NCI-H510A (cell line): ENCODE data around the gene LRRC14B.
"Not testable (repeated sequence)": the region's sequence is repeated elsewhere in the genome, so short reads cannot be mapped to it uniquely, and the experiment has no call there.

Source experiments
- DNase-seq: peaks from one replicate; lab custom pipeline; 2025; lab: John Stamatoyannopoulos, UW

The LRRC14B gene

GRCh38 chr5:160173-160510 is 31.2 kb upstream of the LRRC14B start:
- DNase-seq: no peak

- no peak for DNase-seq
These were observed 30.1 kb upstream of the LRRC14B start for GRCh38 chr5:160921-161802.

DNA sequence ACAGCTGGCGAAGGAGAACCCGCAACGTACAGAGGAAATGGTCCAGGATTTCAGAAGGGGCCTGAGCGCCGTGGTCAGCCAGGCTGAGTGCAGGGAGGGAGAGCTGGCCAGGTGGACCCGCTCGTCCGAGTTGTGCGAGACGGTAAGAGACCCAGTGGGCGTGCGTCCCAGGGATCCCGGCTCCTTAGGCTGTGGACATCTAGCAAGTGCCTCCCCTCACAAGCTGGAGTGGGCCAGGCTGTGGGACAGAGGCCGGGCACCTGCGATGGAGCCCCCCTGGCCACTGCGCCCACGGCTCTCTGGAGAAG is 29.5 kb upstream of the LRRC14B start:
- no peak for DNase-seq

DNA sequence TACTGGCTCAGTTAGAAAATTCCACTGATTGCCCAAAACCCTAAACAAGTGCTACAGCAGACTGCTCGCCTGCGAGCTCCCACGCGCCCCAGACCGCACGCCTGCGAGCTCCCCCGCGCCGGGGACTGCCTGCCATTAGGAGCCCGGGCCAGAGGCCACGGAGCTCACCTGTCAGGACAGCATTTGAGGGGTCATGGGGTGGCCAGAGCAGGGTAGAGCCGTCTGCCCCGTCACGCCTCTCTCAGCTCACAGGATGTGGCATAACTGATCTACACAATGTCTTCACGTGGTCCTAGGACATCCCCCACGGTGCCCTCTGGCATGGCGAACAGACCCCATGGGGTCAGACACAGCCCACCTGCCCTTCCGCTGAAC is 29.1 kb upstream of the LRRC14B start:
- DNase-seq: no peak

DNA sequence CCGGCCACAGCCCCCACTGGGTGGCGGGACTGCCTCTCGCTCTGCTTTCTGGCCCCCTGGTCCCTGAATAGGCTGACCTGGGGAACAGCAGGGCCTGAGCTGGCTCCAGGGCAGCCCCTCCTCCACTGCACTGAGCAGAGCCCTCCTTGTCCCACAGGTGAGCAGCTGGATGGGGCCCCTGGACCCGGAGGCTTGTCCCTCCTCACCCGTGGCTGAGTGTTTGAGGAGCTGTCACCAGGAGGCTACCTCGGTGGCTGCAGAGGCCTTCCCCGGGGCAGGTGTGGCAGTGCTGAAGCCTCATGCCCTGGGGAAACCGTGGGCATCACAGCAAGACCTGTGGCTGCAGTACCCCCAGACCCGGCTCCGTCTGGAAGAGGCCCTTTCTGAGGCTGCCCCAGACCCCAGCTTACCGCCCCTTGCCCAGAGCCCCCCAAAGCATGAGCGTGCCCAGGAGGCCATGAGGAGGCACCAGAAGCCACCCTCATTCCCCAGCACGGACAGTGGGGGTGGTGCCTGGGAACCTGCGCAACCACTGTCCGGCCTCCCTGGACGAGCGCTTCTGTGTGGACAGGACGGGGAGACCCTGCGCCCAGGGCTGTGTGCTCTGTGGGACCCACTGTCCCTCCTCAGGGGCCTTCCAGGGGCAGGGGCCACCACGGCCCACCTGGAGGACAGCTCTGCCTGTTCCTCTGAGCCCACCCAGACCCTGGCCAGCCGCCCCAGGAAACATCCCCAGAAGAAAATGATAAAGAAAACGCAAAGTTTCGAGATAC is 28.5 kb upstream of the LRRC14B start:
- no peak for DNase-seq

DNA sequence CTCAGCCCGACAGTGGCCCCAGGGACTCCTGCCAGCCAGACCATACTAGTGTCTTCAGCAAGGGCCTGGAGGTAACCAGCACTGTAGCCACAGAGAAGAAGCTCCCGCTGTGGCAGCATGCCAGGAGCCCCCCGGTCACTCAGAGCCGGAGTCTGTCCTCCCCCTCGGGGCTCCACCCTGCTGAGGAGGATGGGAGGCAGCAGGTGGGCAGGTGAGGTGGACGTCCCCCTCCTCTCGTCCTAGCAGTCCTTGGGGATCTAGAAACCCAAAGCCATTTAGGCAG is 28.0 kb upstream of the LRRC14B start:
- no peak for DNase-seq

DNA sequence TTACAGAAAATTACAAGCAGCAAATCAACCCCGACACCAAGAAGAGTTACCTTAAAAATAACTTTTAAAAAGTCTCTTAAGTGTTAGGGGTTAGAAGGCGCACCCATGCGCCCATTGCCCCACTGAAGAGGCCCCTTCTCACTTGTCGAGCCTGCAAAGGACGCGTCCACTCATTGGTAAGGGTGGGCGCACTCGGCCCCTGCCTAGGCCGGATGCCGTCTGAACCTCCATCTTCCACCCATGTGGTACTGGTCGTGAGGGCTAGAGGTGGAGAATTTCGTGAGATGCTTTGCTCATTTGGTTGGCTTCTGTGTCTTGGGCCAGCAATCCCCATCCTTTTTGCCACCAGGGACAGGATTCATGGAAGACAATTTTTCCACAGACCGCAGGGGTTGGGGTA is 27.5 kb upstream of the LRRC14B start:
- DNase-seq: no peak

DNA sequence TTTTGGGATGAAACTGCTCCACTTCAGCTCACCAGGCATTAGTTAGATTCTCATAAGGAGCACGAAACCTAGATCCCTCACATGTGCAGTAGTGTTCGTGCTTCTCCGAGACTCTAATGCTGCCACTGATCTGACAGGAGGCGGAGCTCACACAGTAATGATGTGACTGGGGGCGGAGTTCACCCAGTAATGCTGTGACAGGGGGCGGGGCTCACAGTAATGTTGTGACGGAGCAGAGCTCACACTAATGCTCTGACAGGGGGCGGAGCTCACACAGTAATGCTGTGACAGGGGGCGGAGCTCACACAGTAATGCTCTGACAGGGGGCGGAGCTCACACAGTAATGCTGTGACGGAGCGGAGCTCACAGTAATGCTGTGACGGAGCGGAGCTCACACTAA is 27.1 kb upstream of the LRRC14B start:
- DNase-seq: no peak

DNA sequence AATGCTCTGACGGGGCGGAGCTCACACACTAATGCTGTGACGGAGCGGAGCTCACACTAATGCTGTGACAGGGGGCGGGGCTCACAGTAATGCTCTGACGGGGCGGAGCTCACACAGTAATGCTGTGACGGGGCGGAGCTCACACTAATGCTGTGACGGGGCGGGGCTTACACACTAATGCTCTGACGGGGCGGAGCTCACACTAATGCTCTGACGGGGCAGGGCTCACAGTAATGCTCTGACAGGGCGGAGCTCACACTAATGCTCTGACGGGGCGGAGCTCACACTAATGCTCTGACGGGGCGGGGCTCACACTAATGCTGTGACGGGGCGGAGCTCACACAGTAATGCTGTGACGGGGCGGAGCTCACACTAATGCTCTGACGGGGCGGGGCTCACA is 26.5 kb upstream of the LRRC14B start:
- not testable (repeated sequence) for DNase-seq

DNA sequence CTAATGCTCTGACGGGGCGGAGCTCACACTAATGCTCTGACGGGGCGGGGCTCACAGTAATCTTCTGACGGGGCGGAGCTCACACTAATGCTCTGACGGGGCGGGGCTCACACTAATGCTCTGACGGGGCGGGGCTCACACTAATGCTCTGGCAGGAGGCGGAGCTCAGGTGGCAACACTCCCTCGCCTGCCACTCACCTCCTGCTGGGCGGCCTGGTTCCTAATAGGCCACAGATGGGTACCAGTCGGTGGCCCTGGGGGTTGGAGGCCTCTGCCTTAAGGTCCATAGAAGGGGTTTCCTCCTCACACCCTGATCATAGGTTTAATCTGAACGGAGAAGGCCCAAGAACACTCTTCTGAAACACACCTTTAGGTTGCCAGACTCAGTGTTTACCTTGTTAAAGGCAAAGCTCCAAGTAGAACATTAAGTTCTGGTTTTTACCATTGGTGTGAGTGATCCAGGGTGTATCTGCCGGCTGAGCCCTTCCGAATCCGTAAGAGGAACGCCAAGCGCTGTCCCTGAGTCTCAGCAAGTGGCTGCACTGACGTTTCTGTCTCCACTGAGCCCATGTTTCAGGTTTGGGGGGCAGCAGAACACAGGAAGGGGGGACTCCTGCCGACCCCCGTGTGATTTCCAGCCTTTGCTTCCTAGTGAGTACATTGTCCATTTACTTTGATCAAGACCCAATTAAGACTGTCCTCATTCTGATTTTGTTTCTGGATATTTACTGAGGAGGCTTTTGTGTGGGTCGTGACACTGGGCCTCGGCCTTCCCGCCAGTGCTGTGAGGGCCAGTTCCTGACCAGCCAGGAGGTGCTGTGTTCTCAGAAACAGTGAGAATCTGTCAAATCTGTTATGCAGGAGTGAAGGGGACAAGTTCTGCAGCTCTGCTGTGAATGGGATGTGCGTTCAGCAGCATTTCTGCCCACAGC is 24.6 kb upstream of the LRRC14B start:
- DNase-seq: no peak

DNA sequence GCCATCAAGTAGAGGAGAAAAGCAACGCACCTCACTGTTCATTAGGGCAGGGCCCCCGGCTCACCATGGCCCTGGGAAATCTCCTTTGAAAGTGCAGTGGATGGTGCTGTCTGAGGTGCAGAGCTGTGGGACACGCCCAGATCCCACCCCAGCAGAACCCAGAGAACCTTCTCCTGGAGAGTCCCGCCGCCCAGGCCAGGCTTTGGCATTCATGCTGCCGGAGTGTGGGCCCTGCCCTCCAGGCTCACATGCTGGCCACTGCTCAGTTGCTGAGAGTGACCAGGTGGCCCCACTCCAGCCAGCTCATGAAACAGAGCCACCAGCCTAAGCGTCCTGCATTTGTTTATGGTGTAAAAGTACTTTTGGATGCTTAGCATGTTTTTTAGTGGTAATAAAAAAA is 23.8 kb upstream of the LRRC14B start:
- DNase-seq: no peak

DNA sequence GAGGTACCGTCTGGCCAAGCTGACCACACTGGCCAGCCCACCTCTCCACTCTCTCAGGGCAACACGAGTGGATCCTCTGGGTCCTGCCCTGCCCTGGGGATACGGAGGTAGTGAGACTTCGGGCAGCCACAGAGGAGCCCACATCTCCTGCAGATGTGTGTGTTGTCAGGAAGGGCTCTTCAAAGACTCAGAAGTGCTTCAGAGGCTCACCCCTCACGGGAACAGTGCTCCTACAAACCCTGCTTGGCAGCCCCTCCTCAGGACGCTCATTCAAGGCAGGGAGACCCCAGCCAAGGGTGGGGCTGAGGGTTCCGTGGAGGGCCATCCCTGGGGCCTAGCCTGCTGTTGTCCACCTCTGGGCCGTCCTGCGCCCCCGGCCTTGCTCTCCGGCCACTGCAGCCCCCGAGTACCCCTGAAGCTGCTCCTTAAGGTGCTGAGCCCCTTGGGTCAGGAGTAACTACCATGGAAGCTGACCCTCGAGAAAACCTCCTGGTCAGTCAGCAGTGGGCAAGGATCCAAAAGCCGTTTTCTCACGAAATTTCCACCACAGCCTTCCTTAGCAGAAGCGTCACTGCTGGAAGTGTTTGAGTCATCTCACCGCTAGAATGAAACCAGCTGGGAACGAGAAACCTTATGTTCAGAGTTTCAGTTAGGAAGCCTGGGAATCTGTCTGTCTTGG is 23.2 kb upstream of the LRRC14B start:
- DNase-seq: no peak

GRCh38 chr5:169071-169727 is 22.1 kb upstream of the LRRC14B start:
- DNase-seq: no peak

GRCh38 chr5:169728-170094 is 21.6 kb upstream of the LRRC14B start:
- DNase-seq: no peak

DNA sequence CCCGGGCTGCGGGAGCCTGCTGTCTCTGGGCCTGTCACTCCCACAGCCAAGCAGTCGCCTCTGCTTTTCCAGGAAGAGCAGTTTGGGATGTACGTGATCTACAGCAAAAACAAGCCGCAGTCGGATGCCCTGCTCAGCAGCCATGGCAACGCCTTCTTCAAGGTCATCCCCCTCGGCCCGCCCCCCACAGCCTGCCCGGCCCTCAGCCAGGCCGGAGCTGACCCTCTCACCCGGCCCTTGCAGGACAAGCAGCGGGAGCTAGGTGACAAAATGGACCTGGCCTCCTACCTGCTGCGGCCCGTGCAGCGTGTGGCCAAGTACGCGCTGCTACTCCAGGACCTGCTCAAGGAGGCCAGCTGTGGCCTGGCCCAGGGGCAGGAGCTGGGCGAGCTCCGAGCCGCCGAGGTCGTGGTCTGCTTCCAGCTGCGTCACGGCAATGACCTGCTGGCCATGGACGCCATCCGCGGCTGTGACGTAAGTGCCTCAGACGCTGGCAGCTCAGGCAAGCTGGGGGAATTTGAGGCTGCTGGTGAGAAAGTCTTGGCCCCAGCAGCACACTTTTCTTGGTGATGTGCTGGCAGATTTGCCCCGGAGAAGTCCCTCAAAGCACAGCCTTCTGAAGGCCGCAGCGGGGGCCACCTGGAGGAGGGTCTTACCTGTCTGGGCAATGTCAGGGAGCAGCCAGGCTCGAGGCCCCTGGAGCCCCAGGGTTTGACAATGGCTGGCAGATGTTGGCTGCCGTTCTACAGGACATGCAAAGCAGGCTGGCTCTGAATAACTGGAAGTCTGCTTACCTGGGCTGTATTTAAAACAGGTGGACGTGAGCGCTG is 20.1 kb upstream of the LRRC14B start:
- no peak for DNase-seq

GRCh38 chr5:171801-172331 is 19.4 kb upstream of the LRRC14B start:
- no peak for DNase-seq

GRCh38 chr5:172421-172820 is 18.9 kb upstream of the LRRC14B start:
- no peak for DNase-seq

DNA sequence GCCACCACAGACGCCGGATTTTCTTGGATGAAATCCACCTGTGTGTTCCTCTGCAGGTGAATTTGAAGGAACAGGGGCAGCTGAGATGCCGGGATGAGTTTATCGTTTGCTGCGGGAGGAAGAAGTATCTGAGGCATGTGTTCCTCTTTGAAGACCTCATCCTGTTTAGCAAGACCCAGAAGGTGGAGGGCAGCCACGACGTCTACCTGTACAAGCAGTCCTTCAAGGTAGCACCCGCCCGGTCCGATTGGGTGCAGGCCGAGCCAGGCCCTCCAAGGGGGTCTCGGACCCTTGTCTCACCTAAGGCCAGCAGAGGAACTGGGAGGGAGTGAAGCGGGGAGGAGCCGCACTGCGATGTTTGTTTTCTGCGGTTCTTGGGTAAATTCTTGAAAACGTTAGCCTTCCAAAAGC is 18.4 kb upstream of the LRRC14B start:
- no peak for DNase-seq

- DNase-seq: no peak
These were observed 17.7 kb upstream of the LRRC14B start for GRCh38 chr5:173392-174290.

- DNase-seq: no peak
These were observed 17.0 kb upstream of the LRRC14B start for GRCh38 chr5:174291-174600.
